Transverse colon (tissue), 3 donors: Measurements from ENCODE around the gene EPHA8.

Experiments
- POLR2A ChIP-seq: fragments of 450-650 bp; IDR thresholded peaks from one replicate; pipeline ENCODE4 v1.6.1; 2016; ENCODE audit warnings: antibody characterized with exemption, mild to moderate bottlenecking, moderate library complexity
- TF ChIP-seq, protein P1 (sequence below), 5 experiments: fragments of 200-600 bp in 3 of 5; fragments of 450-650 bp in 2 of 5; sonication (generic) in 3 of 5; IDR thresholded peaks; 1 replicate in 2 of 5; 2 replicates in 3 of 5; pipeline ENCODE4 v1.5.1; 2016 to 2017; ENCODE audit warnings: antibody characterized with exemption in 5 of 5, inconsistent platforms in 3 of 5, mild to moderate bottlenecking in 2 of 5, moderate library complexity in 1 of 5

DNA sequence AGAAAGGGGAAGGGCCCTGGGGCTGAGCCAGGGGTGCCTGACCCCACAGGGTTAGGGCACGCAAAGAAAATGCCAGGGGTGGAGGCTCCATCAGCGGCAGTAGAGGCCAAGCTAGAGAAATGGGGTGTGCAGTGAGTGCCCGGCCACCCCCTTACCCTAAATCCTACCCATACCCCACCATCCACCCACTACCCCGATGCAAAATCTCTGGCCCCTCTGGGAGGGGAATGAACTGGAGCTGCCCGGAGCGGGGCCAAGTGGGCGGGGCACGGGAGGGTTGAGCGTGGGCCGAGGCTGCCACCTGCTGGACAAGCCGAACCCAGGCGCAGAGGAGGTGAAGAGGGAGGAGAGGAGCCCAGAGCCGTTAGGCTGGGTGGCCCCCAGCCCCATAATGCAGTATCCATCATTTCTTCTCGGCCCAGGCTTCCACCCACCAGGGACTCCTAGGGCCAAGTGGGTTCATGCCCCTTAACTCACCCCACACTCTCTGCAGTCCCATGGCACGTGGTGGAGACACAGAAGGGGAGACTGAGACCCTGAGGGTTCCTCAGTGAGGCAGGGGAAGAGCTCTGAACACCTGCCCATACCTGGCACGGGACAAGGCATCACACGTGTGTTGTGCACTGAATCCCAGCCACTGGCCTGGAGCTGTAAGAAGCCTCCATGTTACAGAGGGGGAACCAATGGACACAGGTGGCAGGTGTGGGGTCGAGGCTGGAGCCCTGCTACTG is 78.8 kb downstream of the EPHA8 start:
- TF ChIP-seq, protein P1, sequence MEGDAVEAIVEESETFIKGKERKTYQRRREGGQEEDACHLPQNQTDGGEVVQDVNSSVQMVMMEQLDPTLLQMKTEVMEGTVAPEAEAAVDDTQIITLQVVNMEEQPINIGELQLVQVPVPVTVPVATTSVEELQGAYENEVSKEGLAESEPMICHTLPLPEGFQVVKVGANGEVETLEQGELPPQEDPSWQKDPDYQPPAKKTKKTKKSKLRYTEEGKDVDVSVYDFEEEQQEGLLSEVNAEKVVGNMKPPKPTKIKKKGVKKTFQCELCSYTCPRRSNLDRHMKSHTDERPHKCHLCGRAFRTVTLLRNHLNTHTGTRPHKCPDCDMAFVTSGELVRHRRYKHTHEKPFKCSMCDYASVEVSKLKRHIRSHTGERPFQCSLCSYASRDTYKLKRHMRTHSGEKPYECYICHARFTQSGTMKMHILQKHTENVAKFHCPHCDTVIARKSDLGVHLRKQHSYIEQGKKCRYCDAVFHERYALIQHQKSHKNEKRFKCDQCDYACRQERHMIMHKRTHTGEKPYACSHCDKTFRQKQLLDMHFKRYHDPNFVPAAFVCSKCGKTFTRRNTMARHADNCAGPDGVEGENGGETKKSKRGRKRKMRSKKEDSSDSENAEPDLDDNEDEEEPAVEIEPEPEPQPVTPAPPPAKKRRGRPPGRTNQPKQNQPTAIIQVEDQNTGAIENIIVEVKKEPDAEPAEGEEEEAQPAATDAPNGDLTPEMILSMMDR (IDR thresholded peaks at IDR 0.05): peak; percentile 81 to 92 (median 91)
- no peak for TF ChIP-seq POLR2A
